MCF 10A (cell line): ENCODE results near the gene ALDH1L2. TPM values are rescaled to one million over a fixed set of nuclear protein-coding genes. Genes with fewer than 3 reads are reported as not detected.
A peak's percentile ranks its signal among the peaks of the same experiment; 100 is the strongest.

Source experiments
- BruUV-seq: library from RNA; stranded (reverse); fragments of 400-500 nt; replicated peaks from 2 replicates; lab custom pipeline; 2021; lab: Mats Ljungman, UMichigan
- CTCF ChIA-PET: fragments of 300-600 bp; sonication (Branson Sonifier 250); formaldehyde crosslinking; extraction: SDS; loops from one replicate; lab custom pipeline; 2021; ENCODE audit warnings: antibody characterized with exemption, inconsistent platforms; lab: Yijun Ruan, JAX
- POLR2A ChIA-PET: fragments of 300-600, 350-650 bp; sonication (Branson Sonifier 250); formaldehyde crosslinking; extraction: SDS; loops from one replicate; lab custom pipeline; 2020; ENCODE audit warnings: antibody characterized with exemption, inconsistent platforms; lab: Yijun Ruan, JAX
- DNase-seq: peaks from one replicate; pipeline ENCODE4 v3.0.0-alpha.2; 2018; ENCODE audit not compliant: unreplicated experiment
- H3K27ac Mint-ChIP-seq: one replicate; pipeline ENCODE4 v1.8.0; 2022; ENCODE audit warnings: mild to moderate bottlenecking, low read depth, mixed read lengths; ENCODE audit not compliant: unreplicated experiment
- H3K27me3 Mint-ChIP-seq: one replicate; pipeline ENCODE4 v1.8.0; 2022; ENCODE audit warnings: mixed read lengths; ENCODE audit not compliant: insufficient read depth, unreplicated experiment
- H3K36me3 Mint-ChIP-seq: one replicate; pipeline ENCODE4 v1.8.0; 2022; ENCODE audit warnings: mild to moderate bottlenecking, moderate library complexity, mixed read lengths; ENCODE audit not compliant: insufficient read depth, unreplicated experiment
- H3K4me1 Mint-ChIP-seq: one replicate; pipeline ENCODE4 v1.8.0; 2022; ENCODE audit warnings: mixed read lengths; ENCODE audit not compliant: insufficient read depth, unreplicated experiment
- H3K4me3 Mint-ChIP-seq: one replicate; pipeline ENCODE4 v1.8.0; 2022; ENCODE audit warnings: mild to moderate bottlenecking, moderate library complexity, mixed read lengths; ENCODE audit not compliant: unreplicated experiment
- H3K9me3 Mint-ChIP-seq: one replicate; pipeline ENCODE4 v1.8.0; 2022; ENCODE audit warnings: mixed read lengths; ENCODE audit not compliant: unreplicated experiment
- intact Hi-C: fragments of 100-400 bp; cut with micrococcal nuclease; formaldehyde crosslinking; loops from 2 replicates; pipeline ENCODE4 v1.14.1; 2022
- total RNA-seq: library from RNA; stranded (reverse); gene quantifications from 2 replicates; pipeline ENCODE4 v1.2.3, GENCODE V29; 2022
- TF ChIP-seq, protein P1 (sequence below): fragments of 200-600 bp; IDR thresholded peaks from one replicate; pipeline ENCODE4 v1.8.0; 2022; ENCODE audit warnings: antibody characterized with exemption, mild to moderate bottlenecking; ENCODE audit not compliant: unreplicated experiment

The ALDH1L2 gene
- total RNA-seq, 1 experiment from 2014 or later: 165 TPM

- TF ChIP-seq, protein P1, sequence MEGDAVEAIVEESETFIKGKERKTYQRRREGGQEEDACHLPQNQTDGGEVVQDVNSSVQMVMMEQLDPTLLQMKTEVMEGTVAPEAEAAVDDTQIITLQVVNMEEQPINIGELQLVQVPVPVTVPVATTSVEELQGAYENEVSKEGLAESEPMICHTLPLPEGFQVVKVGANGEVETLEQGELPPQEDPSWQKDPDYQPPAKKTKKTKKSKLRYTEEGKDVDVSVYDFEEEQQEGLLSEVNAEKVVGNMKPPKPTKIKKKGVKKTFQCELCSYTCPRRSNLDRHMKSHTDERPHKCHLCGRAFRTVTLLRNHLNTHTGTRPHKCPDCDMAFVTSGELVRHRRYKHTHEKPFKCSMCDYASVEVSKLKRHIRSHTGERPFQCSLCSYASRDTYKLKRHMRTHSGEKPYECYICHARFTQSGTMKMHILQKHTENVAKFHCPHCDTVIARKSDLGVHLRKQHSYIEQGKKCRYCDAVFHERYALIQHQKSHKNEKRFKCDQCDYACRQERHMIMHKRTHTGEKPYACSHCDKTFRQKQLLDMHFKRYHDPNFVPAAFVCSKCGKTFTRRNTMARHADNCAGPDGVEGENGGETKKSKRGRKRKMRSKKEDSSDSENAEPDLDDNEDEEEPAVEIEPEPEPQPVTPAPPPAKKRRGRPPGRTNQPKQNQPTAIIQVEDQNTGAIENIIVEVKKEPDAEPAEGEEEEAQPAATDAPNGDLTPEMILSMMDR: no peak
- ChIA-PET POLR2A (interaction anchor here (0.8 to 3.1 kb wide), 7 partner anchors 8 to 109 kb away, joined by 3 to 17 read pairs (median 3); partner anchors contain the start of genes NOPCHAP1 and SLC41A2), CTCF (interaction anchor here (0.6 to 1.6 kb wide), 2 partner anchors 15 to 645 kb away, joined by 6 to 8 read pairs; no protein-coding TSS in a partner anchor)
- Mint-ChIP-seq H3K27me3 (no peaks in the 10 kb centered on the region), H3K4me3 (no peak overlapping the region), H3K36me3 (no peaks in the 10 kb centered on the region), H3K9me3 (no peaks in the 10 kb centered on the region), H3K4me1 (peaks cover 7% of the 10 kb centered on the region), H3K27ac (peak overlapping the region; percentile 12)
- DNase-seq: peak; percentile 71
- no TSS peak for BruUV-seq
- intact Hi-C loops: no loop called here
Observed at GRCh38 chr12:104974626-104975290, 109.5 kb downstream of the ALDH1L2 start.

DNA sequence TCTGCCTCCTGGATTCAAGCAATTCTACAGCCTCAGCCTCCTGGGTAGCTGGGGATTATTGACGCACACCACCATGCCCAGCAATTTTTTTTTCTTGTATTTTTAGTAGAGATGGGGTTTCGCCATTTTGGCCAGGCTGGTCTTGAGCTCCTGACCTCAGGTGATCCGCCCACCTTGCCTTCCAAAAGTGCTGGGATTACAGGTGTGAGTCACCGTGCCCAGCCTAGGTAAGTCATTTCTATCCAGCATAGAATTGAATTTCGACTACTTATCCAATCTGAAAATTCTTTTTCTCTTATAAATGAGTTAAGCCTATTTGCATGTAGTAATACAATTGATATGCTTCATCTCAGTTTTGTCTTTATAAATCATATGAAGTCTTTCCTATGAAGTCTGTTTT is 111.0 kb downstream of the ALDH1L2 start:
- H3K36me3 Mint-ChIP-seq: no peaks in the 10 kb centered on the region
- ChIA-PET POLR2A (interaction anchor here (1.2 to 3.1 kb wide), 2 partner anchors 13 to 15 kb away, joined by 5 to 17 read pairs; partner anchors contain the start of genes NOPCHAP1 and SLC41A2), CTCF (interaction anchor here (0.6 to 1.6 kb wide), 3 partner anchors 8 to 41 kb away, joined by 4 to 6 read pairs (median 4); no protein-coding TSS in a partner anchor)
- H3K4me3 Mint-ChIP-seq: no peak overlapping the region
- TF ChIP-seq, protein P1: no peak
- peak; percentile 51 for DNase-seq
- H3K9me3 Mint-ChIP-seq: no peaks in the 10 kb centered on the region
- intact Hi-C loops: no loop called here
- peaks cover 7% of the 10 kb centered on the region for H3K4me1 Mint-ChIP-seq
- no peak overlapping the region for H3K27ac Mint-ChIP-seq
- no TSS peak for BruUV-seq
- H3K27me3 Mint-ChIP-seq: no peaks in the 10 kb centered on the region

DNA sequence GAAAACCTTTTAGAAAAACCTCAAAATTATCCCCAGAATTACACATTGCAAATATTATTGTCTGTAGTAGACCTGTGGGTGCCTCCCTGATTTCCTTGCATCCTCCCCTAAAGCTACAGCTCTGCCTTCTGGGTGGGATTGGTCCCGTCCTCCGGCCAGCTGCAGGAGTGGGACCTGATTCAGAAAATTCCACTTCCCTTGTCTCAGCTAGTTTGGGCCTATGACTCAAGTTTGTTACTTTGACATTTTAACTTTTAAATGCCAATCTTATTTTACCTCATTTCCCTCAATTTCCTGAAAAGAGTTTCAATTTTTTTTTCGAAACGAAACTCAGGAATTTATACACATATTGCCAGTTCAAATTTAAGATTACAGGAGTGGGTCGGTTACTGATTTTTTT is 113.0 kb downstream of the ALDH1L2 start:
- DNase-seq: no peak
- ChIA-PET POLR2A (interaction anchor here (0.6 kb wide), 1 partner anchor 112 kb away, joined by 3 read pairs; no protein-coding TSS in a partner anchor), CTCF (interaction anchor here (0.7 to 2.2 kb wide), 3 partner anchors 11 to 273 kb away, joined by 3 to 7 read pairs (median 4); no protein-coding TSS in a partner anchor)
- intact Hi-C loops: no loop called here
- Mint-ChIP-seq H3K4me1 (peaks cover 7% of the 10 kb centered on the region), H3K4me3 (no peak overlapping the region), H3K36me3 (no peaks in the 10 kb centered on the region), H3K9me3 (no peaks in the 10 kb centered on the region), H3K27me3 (no peaks in the 10 kb centered on the region), H3K27ac (no peak overlapping the region)
- TF ChIP-seq, protein P1: no peak
- no TSS peak for BruUV-seq

Other genes with a start within 250 kb of the ALDH1L2 start
- gene SLC41A2, start 126.2 kb downstream of the ALDH1L2 start, total RNA-seq: 14.6 and 15.9 TPM in 2 replicates
- 17.4 and 33.3 TPM in 2 replicates for gene NOPCHAP1, start 98.1 kb downstream of the ALDH1L2 start, total RNA-seq
- 44.5 and 47.6 TPM in 2 replicates for gene WASHC4, start 23.3 kb upstream of the ALDH1L2 start, total RNA-seq
- 32.5 and 35.5 TPM in 2 replicates for gene APPL2, start 151.7 kb upstream of the ALDH1L2 start, total RNA-seq
- gene C12orf75, start 246.2 kb upstream of the ALDH1L2 start, total RNA-seq: 53.6 and 67.7 TPM in 2 replicates